ENCODE results near the gene TAS1R3.

The TAS1R3 gene

GRCh38 chr1:1338278-1338677, 7.2 kb downstream of the TAS1R3 start:
- TF ChIP-seq, protein P1, sequence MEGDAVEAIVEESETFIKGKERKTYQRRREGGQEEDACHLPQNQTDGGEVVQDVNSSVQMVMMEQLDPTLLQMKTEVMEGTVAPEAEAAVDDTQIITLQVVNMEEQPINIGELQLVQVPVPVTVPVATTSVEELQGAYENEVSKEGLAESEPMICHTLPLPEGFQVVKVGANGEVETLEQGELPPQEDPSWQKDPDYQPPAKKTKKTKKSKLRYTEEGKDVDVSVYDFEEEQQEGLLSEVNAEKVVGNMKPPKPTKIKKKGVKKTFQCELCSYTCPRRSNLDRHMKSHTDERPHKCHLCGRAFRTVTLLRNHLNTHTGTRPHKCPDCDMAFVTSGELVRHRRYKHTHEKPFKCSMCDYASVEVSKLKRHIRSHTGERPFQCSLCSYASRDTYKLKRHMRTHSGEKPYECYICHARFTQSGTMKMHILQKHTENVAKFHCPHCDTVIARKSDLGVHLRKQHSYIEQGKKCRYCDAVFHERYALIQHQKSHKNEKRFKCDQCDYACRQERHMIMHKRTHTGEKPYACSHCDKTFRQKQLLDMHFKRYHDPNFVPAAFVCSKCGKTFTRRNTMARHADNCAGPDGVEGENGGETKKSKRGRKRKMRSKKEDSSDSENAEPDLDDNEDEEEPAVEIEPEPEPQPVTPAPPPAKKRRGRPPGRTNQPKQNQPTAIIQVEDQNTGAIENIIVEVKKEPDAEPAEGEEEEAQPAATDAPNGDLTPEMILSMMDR (IDR thresholded peaks at IDR 0.05; ENCODE audit: insufficient read depth, missing control alignments): no peak
- DNase-seq (ENCODE audit: insufficient read length, low spot score) (no peak), FAIRE-seq (no peak)

DNA sequence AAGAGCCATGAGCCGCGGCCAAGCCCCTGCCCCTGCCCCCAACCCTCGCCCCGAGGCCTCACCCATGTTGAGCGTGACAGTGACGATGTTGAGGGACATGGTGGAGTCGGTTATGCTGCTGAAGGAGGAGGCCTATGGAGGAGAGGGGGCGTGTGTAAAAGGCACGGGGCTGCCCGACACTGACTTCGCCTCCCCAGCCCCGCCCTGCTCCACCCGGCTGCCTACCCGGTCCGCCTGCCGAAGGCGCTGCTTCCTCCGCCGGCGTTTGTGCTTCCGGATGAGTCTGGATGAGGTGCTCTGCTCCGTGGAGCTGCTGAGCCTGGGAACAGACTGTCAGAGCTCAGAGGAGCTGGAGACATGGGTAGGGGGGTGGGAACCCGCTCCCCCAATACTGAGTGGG, 9.1 kb downstream of the TAS1R3 start:
- DNase-seq (ENCODE audit: insufficient read length, low spot score) (no peak), FAIRE-seq (no peak)
- TF ChIP-seq, protein P1 (IDR thresholded peaks at IDR 0.05; ENCODE audit: insufficient read depth, missing control alignments): no peak

DNA sequence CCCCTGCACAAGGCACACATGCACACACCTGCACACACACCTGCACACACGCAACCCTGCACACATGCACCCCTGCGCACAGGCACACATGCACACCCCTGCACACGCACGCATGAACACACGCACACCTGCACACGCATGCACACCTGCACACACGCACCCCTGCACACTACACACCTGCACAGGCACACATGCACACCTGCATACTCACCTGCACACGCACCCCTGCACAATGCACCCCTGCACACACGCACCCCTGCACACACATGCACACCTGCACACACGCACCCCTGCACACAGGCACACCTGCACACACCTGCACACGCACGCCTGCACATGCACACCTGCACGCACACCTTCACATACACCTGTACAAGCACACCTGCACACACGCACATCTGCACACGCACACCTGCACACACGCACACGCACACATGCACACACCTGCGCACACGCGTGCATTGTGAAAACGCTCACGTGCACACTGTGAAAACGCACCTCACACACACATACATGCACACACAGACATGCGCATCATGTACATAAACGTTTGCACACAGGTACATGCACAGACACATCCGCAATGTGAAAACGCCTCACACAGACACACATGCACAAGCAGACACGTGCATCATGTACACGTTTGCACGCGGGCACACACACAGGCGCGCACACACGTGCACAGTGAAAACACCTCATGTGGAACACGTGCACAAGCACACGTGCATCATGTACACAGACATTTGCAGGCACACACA, 9.9 kb downstream of the TAS1R3 start:
- DNase-seq (ENCODE audit: insufficient read length, low spot score) (no peak), FAIRE-seq (no peak)
- TF ChIP-seq, protein P1 (IDR thresholded peaks at IDR 0.05; ENCODE audit: insufficient read depth, missing control alignments): no peak

DNA sequence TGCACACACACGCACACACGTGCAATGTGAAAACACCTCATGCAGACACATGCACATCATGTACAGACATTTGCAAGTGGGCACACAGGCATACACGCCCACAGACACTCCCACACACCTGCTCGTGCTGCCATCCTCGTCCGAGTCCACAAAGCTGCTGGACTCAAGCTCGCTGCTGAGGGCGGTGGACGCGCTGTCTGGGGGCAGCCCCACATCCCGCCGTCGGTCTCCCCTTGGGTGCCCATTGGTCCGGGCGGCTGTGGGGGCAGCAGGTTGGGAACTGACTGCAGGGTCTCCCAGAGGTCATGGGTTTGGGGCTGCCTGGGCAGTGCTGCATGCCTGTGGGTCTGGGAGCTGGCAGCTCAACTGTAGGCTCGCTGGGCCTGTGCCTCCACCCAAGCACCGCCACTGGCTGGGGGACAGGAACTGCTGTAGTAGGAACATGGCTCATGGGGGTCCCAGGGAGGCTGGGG, 10.5 kb downstream of the TAS1R3 start:
- FAIRE-seq (no peak), DNase-seq (ENCODE audit: insufficient read length, low spot score) (no peak)
- TF ChIP-seq, protein P1 (IDR thresholded peaks at IDR 0.05; ENCODE audit: insufficient read depth, missing control alignments): no peak

DNA sequence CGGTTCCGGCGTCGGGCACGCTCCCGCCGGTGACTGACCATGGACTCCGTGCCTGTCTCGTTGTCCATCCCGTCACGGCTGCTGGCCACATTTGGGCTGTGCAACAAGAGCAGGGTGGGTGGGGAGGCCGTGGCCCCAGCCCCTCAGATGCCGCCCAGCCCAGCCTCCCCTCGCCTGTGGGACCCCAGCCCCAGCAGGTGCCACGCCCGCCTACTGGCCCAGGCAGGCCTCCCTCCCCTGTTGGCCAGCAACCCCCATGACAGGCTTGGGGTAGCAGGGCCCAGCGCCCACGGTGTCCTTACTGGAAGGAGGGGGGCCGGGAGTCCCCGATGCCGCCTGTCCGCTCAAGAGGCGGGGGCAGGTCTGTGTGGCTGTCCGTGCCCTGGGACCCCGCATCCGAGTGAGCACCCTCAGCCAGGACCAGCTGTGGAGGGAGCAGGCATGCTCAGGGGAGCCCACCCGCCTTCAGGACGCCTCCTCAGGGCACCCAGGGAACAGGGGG, 11.0 kb downstream of the TAS1R3 start:
- FAIRE-seq (no peak), DNase-seq (ENCODE audit: insufficient read length, low spot score) (no peak)
- TF ChIP-seq, protein P1 (IDR thresholded peaks at IDR 0.05; ENCODE audit: insufficient read depth, missing control alignments): no peak

DNA sequence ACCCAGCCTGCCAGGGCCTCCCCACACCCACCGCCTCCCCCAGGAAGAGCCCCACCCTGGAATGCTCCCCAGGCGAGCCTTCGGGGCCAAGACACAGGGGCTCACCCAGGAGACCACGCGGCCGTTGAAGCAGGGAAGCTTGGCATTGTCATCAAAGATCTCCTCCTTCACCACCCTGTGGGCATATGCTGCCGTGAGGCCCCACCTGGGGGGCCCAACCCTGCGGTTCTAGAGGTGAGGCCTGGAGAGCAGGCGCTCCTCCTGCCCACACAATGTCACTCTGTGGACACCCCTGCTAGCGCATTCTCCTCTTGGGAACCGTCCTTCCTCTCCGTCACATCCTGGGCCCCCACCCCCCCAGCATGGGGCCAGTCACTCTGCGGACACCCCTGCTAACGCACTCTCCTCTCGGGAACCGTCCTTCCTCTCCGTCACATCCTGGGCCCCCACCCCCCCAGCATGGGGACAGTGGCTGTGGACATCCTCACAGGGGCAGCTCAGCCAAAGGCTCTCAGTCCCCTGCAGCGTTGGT, 11.6 kb downstream of the TAS1R3 start:
- no peak for DNase-seq (ENCODE audit: insufficient read length, low spot score)
- TF ChIP-seq, protein P1 (IDR thresholded peaks at IDR 0.05; ENCODE audit: insufficient read depth, missing control alignments): no peak

More for the DNA sequence above, 11.6 kb downstream of the TAS1R3 start:
- FAIRE-seq: no peak

Data from D721Med (cell line).